ENCODE measurements around the gene TMEM178B.

Gene TMEM178B

DNA sequence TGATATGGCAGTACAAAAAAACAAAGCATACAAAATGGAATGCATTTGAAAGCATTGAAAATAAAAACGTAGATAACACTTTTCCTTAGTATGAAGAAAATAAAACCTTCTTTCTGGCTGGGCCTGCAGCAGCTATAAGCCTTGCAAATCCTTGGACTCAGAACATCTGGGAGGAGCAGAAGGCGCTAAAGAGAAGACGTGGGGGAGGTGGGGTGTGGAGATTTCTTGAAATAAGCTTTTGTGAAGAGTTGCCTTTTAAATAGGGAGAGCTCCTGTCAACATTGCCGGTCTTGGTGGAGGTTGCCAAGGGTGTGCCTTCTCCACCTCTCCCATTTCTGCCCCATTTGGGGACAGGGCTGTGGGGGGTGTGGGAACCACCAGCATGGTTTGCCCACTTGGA, 128.7 kb downstream of the TMEM178B start:
- no peaks in the 10 kb centered on the region for H3K4me1 ChIP-seq (ENCODE audit: control insufficient read depth, insufficient read depth, low read length)

DNA sequence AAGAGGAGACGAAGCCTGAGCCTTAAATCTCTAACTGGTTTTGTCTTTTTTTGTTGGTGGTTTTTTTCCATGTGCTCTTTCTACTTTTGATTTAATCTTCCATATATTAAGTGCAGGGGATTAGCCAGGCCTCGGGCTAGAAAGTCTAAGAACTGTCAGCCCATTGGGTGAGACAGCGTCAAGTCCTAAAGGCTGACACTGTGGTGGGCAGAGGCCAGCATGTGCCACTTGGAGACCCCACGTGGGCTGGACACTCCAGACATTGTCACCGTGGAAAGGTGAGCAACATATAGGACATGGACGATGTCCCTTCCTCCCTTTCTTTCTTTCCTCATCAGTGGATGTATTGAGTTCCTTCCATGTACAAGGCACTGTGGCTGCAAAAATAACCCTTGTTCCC, 129.3 kb downstream of the TMEM178B start:
- H3K27me3 ChIP-seq (ENCODE audit: control insufficient read depth, insufficient read depth, low read length): no peaks in the 10 kb centered on the region
- no peaks in the 10 kb centered on the region for H3K4me1 ChIP-seq (ENCODE audit: control insufficient read depth, insufficient read depth, low read length)
- no peaks in the 10 kb centered on the region for H3K36me3 ChIP-seq (ENCODE audit: control insufficient read depth, insufficient read depth, low read length)
- no peak overlapping the region for H3K27ac ChIP-seq (ENCODE audit: low read depth, low read length)
- no peak overlapping the region for H3K4me3 ChIP-seq (ENCODE audit: low read length)
- no peak overlapping the region for H3K9ac ChIP-seq (ENCODE audit: low read length)

More for the DNA sequence above, 128.7 kb downstream of the TMEM178B start:
- H3K9ac ChIP-seq (ENCODE audit: low read length): no peak overlapping the region
- H3K4me3 ChIP-seq (ENCODE audit: low read length): no peak overlapping the region
- H3K36me3 ChIP-seq (ENCODE audit: control insufficient read depth, insufficient read depth, low read length): no peaks in the 10 kb centered on the region
- H3K27me3 ChIP-seq (ENCODE audit: control insufficient read depth, insufficient read depth, low read length): no peaks in the 10 kb centered on the region
- H3K27ac ChIP-seq (ENCODE audit: low read depth, low read length): no peak overlapping the region

DNA sequence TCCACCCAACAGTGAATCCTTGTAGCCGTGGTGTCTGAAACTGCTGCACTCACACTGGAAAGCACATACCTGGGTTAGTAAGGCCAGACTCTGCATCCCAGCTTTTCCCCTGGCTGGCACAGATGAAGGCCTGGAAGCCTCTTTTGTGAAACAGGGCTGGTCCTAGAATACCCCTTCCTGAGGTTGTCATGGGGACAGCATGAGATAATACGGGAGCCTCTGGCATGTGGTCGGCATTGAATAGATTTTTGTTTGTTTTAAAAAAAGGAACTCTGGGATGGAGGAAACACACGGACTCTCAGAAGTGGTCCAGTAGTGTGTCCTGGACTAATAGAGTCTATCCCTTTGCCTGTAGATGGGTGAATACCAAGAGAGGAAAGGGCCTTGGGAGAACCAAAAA, 129.7 kb downstream of the TMEM178B start:
- H3K36me3 ChIP-seq (ENCODE audit: control insufficient read depth, insufficient read depth, low read length): no peaks in the 10 kb centered on the region
- H3K9ac ChIP-seq (ENCODE audit: low read length): no peak overlapping the region
- no peak overlapping the region for H3K27ac ChIP-seq (ENCODE audit: low read depth, low read length)
- no peaks in the 10 kb centered on the region for H3K27me3 ChIP-seq (ENCODE audit: control insufficient read depth, insufficient read depth, low read length)
- H3K4me1 ChIP-seq (ENCODE audit: control insufficient read depth, insufficient read depth, low read length): no peaks in the 10 kb centered on the region
- H3K4me3 ChIP-seq (ENCODE audit: low read length): no peak overlapping the region

DNA sequence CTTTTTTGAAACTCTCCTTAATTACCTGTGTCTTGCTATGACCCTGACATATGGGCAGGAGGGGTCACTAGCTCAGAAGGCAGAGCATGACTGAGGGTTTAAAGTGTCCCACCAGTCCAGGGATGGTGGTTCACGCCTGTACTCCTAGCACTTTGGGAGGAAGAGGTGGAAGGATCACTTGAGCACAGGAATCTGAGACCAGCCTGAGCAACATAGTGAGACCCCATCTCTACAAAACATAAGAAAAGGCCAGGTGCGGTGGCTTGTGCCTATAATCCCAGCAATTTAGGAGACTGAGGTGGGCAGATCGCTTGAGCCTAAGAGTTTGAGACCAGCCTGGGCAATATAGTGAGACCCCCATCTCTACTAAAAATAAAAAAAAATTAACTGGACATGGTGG, 133.8 kb downstream of the TMEM178B start:
- Histone ChIP-seq H3K36me3 (ENCODE audit: control insufficient read depth, insufficient read depth, low read length) (no peaks in the 10 kb centered on the region), H3K27ac (ENCODE audit: low read depth, low read length) (no peak overlapping the region), H3K9ac (ENCODE audit: low read length) (no peak overlapping the region), H3K27me3 (ENCODE audit: control insufficient read depth, insufficient read depth, low read length) (no peaks in the 10 kb centered on the region), H3K4me1 (ENCODE audit: control insufficient read depth, insufficient read depth, low read length) (no peaks in the 10 kb centered on the region), H3K4me3 (ENCODE audit: low read length) (no peak overlapping the region)

DNA sequence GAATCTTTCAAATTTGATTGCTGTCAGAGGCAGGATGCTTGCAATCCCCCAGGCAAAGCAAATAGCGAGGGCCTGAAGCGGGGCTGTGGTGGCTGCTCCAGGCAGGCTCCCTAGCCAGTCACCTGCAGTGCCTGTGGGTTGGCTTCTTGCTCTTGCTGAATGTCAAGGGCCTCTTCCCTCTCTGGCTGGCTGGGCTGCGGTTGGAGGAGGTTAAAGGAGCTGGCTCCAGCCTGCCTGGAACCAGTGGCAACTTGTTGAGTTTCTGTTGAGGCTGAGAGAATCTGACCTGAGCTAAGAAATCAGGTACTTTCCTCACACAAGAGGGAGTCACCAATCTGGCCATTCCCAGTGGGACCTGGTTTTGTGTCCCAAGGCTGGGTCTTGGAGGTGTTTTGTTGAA, 134.7 kb downstream of the TMEM178B start:
- Histone ChIP-seq H3K27ac (ENCODE audit: low read depth, low read length) (no peak overlapping the region), H3K9ac (ENCODE audit: low read length) (no peak overlapping the region), H3K36me3 (ENCODE audit: control insufficient read depth, insufficient read depth, low read length) (no peaks in the 10 kb centered on the region), H3K4me3 (ENCODE audit: low read length) (no peak overlapping the region), H3K27me3 (ENCODE audit: control insufficient read depth, insufficient read depth, low read length) (no peaks in the 10 kb centered on the region), H3K4me1 (ENCODE audit: control insufficient read depth, insufficient read depth, low read length) (no peaks in the 10 kb centered on the region)

DNA sequence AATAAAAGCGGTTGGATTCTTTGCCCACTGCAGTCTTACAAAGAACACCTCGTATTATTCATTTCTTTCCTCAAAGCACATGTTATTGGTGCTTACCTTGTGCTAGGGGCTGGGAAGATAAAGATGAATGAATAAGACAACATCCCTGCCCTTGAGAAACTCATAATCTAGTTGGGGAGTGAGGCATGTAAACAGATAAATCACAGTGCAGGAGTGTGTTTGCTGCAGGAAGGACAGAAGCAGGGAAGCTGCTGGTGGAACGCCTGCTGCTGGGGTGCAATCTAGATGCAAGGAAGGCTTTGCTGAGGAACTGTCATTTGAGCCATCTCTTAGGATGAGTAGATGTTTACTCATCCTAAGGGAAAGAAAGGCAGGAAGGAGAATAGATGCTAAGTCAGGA, 135.6 kb downstream of the TMEM178B start:
- H3K36me3 ChIP-seq (ENCODE audit: control insufficient read depth, insufficient read depth, low read length): no peaks in the 10 kb centered on the region
- H3K27ac ChIP-seq (ENCODE audit: low read depth, low read length): no peak overlapping the region
- no peaks in the 10 kb centered on the region for H3K4me1 ChIP-seq (ENCODE audit: control insufficient read depth, insufficient read depth, low read length)
- H3K9ac ChIP-seq (ENCODE audit: low read length): no peak overlapping the region
- H3K27me3 ChIP-seq (ENCODE audit: control insufficient read depth, insufficient read depth, low read length): no peaks in the 10 kb centered on the region
- no peak overlapping the region for H3K4me3 ChIP-seq (ENCODE audit: low read length)

DNA sequence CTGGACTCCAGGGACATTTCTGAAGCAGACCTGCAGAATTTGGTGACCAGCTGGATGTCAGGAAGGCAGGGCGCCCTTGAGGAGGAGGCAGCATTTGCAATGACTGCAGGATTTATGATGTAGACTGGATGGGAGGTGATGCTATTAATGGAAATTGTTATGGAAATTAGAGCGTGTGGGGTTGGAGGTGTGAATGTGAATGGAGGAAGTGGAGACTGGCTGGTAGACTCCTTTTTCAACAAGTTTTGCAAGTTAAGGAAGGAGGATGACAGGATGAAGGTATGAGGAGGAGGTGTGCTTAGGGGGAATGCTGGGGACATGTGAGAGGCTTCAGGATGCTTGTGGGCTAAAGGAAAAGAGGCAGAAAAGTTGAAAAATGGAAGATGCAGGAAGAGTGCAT, 137.0 kb downstream of the TMEM178B start:
- no peak overlapping the region for H3K4me3 ChIP-seq (ENCODE audit: low read length)
- H3K4me1 ChIP-seq (ENCODE audit: control insufficient read depth, insufficient read depth, low read length): no peaks in the 10 kb centered on the region
- no peaks in the 10 kb centered on the region for H3K36me3 ChIP-seq (ENCODE audit: control insufficient read depth, insufficient read depth, low read length)
- H3K27ac ChIP-seq (ENCODE audit: low read depth, low read length): no peak overlapping the region
- no peak overlapping the region for H3K9ac ChIP-seq (ENCODE audit: low read length)
- no peaks in the 10 kb centered on the region for H3K27me3 ChIP-seq (ENCODE audit: control insufficient read depth, insufficient read depth, low read length)

DNA sequence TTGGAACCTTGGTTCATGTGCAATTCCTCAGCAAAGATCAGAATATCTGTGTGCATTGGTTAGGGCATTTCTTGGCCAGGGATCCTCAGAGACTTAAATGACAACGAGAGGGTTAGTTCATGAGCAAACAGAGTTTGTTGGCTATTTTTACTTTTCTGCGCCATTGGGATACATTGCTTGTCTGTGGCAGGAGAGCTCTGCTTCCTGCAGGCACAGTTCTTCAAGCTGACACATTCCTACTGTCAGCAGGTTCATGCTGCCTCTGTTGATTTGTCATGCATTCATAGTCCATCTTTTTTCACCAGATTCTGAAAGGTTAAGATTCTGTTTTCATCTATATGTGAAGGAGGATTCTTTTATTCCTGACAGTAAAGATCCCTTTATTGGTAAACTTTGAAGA, 139.4 kb downstream of the TMEM178B start:
- Histone ChIP-seq H3K36me3 (ENCODE audit: control insufficient read depth, insufficient read depth, low read length) (no peaks in the 10 kb centered on the region), H3K27ac (ENCODE audit: low read depth, low read length) (no peak overlapping the region), H3K4me1 (ENCODE audit: control insufficient read depth, insufficient read depth, low read length) (no peaks in the 10 kb centered on the region), H3K27me3 (ENCODE audit: control insufficient read depth, insufficient read depth, low read length) (no peaks in the 10 kb centered on the region), H3K4me3 (ENCODE audit: low read length) (no peak overlapping the region), H3K9ac (ENCODE audit: low read length) (no peak overlapping the region)

DNA sequence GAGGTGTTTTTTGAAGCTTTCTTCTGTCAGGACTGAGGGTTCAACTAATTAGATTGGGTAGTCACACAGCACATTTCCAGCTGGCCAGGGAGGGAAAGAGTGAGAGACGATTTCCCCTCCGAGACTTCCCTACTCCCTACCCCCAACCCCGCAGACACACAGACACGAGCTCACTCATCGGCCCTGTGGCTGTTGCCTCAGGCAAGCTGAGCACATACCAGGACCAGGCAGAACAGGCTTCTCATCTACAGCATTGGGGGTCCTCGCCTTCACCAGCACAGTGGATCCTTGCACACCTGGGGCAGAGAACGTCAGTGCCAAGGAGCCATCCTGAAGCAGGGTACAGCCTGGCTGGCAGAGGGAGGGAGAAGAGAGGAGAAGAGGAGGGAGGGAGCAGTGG, 144.1 kb downstream of the TMEM178B start:
- no peaks in the 10 kb centered on the region for H3K4me1 ChIP-seq (ENCODE audit: control insufficient read depth, insufficient read depth, low read length)
- H3K27ac ChIP-seq (ENCODE audit: low read depth, low read length): no peak overlapping the region
- H3K36me3 ChIP-seq (ENCODE audit: control insufficient read depth, insufficient read depth, low read length): no peaks in the 10 kb centered on the region
- H3K27me3 ChIP-seq (ENCODE audit: control insufficient read depth, insufficient read depth, low read length): no peaks in the 10 kb centered on the region
- H3K9ac ChIP-seq (ENCODE audit: low read length): no peak overlapping the region
- H3K4me3 ChIP-seq (ENCODE audit: low read length): no peak overlapping the region

DNA sequence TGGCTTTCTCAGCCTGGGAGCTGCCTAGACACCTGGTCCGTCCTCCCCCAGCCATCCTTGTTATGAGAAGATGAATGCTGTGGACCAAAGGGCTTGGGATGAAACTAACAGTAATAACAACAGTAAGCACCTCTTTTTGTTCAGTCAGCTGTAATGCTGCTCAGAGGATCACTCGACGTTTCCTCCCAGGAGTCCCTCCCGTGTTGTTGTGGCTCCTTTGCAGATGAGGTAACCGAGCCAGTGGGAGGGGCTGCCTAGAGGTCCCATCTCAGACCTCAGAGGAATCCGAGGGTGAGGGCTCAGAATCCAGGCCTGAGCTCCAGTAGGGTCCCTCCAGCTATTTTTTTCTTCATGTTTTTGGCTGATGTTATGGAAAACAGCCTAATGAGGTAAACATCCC, 145.1 kb downstream of the TMEM178B start:
- no peak overlapping the region for H3K9ac ChIP-seq (ENCODE audit: low read length)
- H3K4me3 ChIP-seq (ENCODE audit: low read length): no peak overlapping the region
- no peaks in the 10 kb centered on the region for H3K27me3 ChIP-seq (ENCODE audit: control insufficient read depth, insufficient read depth, low read length)
- no peaks in the 10 kb centered on the region for H3K36me3 ChIP-seq (ENCODE audit: control insufficient read depth, insufficient read depth, low read length)
- H3K27ac ChIP-seq (ENCODE audit: low read depth, low read length): no peak overlapping the region
- H3K4me1 ChIP-seq (ENCODE audit: control insufficient read depth, insufficient read depth, low read length): no peaks in the 10 kb centered on the region

DNA sequence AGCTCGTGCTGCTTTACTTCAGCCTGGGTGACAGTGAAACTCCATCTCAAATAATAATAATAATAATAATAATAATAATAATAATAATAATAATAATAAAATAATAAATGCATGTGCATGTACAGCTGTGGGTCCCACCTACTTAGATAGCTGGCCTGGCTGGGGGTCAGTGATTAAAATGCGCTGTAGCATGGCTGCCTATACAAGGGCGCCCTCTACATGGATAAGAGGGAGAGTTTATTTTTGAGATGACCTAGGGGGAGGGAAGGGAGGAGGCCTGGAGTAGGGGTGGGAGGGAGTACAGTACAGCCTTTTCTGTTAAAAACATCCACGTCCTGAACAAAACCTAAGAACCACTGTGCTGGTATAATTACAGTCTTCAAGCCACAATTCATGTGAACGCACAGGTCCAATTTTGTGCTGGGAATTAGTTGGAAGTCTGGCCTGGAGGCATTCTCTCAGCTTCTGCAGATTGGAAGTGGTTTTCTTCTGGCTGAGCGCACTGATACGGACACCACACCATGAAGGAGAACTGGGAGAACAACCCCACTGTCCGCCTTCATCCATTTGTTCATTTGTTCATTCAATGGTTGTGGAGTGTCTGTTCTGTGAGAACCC, 146.5 kb downstream of the TMEM178B start:
- Histone ChIP-seq H3K36me3 (ENCODE audit: control insufficient read depth, insufficient read depth, low read length) (no peaks in the 10 kb centered on the region), H3K4me1 (ENCODE audit: control insufficient read depth, insufficient read depth, low read length) (no peaks in the 10 kb centered on the region), H3K4me3 (ENCODE audit: low read length) (no peak overlapping the region), H3K27me3 (ENCODE audit: control insufficient read depth, insufficient read depth, low read length) (no peaks in the 10 kb centered on the region), H3K9ac (ENCODE audit: low read length) (no peak overlapping the region), H3K27ac (ENCODE audit: low read depth, low read length) (no peak overlapping the region)

DNA sequence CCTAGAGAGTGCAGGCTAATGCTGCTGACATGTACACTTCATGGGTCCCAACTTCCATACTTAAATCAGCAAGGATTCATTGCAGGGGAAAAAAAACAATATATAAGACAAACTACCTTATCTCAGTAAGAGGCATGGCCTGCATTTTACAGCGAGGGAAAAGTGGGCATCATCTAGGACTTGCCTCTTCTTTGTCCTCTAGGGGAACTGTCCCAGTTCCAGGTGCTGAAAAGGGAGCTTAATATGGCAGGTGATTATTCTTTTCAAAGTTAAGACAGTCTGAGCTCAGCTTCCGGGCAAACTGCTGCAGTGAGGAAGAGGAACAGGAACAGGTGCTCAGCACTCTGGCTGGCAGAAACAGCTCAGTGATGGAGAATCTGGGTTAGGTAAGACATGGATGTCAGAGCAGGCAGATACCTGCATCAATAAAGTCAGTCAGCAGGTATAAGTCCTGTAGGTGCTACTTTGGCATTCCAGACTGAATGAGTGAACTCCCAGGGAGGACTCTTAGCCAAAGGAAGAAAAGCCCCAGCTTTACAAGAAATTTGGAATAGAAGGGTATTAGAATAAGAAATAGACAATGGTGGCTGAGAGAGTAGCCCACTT, 147.2 kb downstream of the TMEM178B start:
- H3K4me3 ChIP-seq (ENCODE audit: low read length): no peak overlapping the region
- H3K27me3 ChIP-seq (ENCODE audit: control insufficient read depth, insufficient read depth, low read length): no peaks in the 10 kb centered on the region

DNA sequence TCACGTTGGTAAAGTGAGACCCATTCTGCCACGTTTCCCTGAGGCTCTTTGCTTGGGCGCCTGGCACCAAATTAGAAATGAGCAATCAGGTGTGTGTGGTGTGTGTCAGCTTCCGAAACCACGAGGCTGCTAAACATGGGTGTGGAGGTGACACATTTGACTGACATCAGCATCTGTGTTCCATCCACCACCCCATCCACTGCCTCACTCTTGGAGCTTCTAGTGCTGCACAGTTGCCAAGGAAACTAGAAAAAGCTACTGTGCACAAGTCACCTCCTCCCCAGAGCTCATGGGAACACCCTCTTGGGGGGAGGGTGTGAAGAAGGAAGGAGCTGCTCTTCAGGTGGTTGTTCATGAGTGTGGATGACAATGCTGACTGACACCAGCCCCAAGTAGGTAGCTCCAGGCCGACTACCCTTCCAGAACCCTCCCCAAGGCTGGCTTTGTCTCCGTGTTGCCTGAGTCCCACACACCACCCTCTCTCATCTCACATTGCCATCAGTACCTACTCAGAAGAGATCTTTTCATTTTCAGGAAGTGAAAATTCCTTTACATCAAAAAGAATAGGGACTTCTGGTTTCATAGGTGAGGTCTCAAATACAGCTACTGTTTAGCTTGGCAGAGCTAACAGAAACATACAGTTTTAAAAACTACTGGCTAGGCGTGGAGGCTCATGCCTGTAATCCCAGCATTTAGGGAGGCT, 152.2 kb downstream of the TMEM178B start:
- H3K27ac ChIP-seq (ENCODE audit: low read depth, low read length): no peak overlapping the region
- H3K4me1 ChIP-seq (ENCODE audit: control insufficient read depth, insufficient read depth, low read length): no peaks in the 10 kb centered on the region
- H3K4me3 ChIP-seq (ENCODE audit: low read length): no peak overlapping the region
- H3K36me3 ChIP-seq (ENCODE audit: control insufficient read depth, insufficient read depth, low read length): no peaks in the 10 kb centered on the region
- no peaks in the 10 kb centered on the region for H3K27me3 ChIP-seq (ENCODE audit: control insufficient read depth, insufficient read depth, low read length)
- no peak overlapping the region for H3K9ac ChIP-seq (ENCODE audit: low read length)

More for the DNA sequence above, 147.2 kb downstream of the TMEM178B start:
- H3K36me3 ChIP-seq (ENCODE audit: control insufficient read depth, insufficient read depth, low read length): no peaks in the 10 kb centered on the region
- H3K4me1 ChIP-seq (ENCODE audit: control insufficient read depth, insufficient read depth, low read length): no peaks in the 10 kb centered on the region
- H3K27ac ChIP-seq (ENCODE audit: low read depth, low read length): no peak overlapping the region
- H3K9ac ChIP-seq (ENCODE audit: low read length): no peak overlapping the region

Measured in rectal smooth muscle tissue (tissue), 1 donor.